ENCODE data around the gene IL17REL. TPM values are rescaled to one million over a fixed set of nuclear protein-coding genes. Genes with fewer than 3 reads are reported as not detected.
"Not testable (repeated sequence)": the region's sequence is repeated elsewhere in the genome, so short reads cannot be mapped to it uniquely, and the experiment has no call there.

The IL17REL gene
- total RNA-seq, 1 donor from 2014 or later: not detected

DNA sequence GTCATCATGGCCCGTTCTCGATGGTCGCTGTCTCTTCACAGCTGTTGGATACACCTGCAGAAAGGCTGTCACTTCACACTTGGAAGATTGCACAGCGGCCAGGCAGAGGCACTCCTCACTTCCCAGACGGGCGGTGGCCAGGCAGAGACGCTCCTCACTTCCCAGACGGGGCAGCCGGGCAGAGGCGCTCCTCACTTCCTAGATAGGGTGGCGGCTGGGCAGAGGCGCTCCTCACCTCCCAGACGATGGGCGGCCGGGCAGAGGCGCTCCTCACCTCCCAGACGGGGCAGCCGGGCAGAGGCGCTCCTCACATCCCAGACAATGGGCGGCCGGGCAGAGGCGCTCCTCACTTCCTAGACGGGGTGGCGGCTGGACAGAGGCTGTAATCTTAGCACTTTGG, 22.7 kb downstream of the IL17REL start:
- DNase-seq (ENCODE audit: low spot score): not testable (repeated sequence)

DNA sequence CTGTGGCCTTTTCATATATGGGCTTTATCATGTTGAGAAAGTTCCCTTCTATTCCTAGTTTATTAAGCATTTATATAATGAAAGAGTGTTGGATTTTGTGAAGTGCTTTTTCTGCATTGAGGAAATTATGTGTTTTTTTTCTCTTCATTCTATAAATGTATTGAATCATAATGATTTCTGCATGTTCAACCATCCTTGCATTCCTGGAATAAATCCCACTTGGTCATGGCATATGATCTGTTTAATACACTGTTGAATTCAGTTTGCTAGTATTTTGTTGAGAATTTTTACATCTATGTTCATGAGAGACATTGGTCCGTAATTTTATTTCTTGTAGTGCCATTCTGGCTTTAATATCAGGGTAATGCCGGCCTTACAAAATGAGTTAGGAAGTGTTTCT, 26.2 kb downstream of the IL17REL start:
- no peak for DNase-seq (ENCODE audit: low spot score)

DNA sequence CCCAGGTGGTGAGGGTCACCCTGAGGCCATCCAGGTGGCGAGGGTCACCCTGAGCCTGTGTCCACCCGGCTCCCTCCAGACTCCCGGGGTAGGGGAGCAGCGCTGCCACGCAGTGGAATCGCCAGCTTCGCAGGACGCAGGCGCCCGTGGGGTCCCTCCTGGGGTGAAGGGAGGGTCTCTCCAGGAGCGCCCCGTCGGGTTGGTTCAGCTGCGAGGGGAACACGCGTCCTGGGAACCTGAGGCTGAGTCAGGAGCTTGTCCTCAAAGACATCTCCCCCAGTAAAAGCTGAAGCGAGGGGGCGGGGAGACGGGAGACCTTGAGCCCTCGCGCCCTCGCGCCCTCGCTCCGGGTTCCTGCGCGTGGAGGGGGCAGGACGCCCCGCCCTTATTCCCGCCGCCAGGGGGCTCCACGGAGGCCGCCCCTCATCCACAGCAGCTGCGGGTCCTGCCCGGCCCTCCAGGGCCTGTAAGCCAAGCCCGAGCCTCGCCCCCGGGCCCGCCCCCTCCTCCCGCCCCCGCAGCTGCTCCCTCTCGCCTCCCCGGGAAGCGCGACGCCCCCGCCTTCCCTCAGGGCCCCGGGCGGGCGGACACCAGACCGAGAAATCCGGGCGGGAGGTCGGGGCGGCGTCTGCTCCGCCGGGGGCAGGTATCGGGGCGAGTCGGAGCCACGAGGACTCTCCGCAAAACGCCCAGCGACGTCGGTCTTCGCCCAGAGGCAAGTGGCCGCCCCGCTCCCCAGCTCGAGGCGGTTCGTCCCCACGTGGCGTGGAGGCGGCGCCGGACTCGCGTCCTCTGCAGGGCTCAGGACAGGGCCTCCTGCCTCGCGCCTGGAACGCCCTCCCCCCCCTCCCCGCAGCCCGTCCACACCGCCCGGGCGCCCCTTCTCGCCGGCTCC, 29.2 kb downstream of the IL17REL start:
- no peak for DNase-seq (ENCODE audit: low spot score)

DNA sequence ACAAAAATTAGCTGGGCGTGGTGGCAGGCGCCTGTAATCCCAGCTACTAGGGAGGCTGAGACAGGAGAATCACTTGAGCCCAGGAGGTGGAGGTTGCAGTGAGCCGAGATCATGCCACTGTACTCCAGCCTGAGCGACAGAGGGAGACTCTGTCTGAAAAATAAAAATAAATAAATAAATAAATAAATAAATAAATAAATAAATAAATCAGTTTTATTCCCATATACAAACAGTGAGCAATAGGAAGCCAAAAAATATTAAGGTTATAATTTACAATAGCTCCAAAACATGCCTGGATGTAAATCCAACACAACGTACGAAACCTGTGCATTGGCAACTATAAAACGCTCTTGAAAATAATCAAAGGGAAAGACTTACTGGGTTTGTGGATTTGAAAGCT, 30.8 kb downstream of the IL17REL start:
- DNase-seq (ENCODE audit: low spot score): not testable (repeated sequence)

DNA sequence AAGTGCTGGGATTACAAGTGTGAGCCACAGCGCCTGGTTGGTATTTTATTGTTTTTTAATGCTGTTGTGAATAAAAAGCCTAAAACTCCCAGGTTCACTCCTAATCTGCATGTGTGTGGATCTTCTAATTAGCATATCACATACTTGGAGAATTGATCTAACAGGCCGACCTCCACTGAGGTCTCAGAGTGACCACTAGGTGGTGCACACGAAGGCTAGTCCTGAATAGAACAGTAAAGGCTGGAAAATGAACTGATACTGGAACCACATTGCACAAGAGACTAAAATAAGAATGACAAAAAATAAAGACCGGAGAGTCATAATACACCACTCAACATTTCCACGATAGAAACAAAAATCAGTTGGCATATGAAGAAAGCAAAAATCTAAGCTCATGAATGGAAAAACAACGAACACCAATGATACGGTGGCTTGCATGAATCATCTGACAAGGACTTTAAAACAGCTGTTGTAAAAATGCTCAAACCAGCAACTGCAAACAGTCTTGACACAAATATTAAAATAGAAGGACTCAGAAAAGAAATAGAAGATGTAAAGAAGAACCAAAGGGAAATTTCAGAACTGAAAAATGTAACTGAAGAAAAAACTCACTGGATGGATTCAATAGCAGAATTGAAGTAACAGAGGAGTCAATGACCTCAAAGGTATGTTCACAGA, 32.8 kb downstream of the IL17REL start:
- DNase-seq (ENCODE audit: low spot score): no peak

DNA sequence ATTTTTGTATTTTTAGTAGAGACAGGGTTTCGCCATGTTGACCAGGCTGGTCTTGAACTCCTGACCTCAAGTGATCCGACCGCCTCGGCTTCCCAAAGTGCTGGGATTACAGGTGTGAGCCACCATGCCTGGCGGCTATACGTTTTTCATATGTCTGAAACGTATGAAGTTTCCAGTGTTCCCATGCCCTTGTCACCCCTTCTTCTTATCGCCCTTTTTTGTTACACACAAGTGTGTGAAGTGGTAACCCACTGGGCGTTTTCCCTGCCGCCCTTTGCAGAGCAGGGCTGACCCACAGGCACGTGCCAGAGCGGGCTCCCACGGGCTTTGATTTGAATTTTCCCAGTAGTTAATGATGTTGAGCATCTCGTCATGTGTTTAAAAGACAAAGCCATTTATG, 35.0 kb downstream of the IL17REL start:
- DNase-seq (ENCODE audit: low spot score): no peak

DNA sequence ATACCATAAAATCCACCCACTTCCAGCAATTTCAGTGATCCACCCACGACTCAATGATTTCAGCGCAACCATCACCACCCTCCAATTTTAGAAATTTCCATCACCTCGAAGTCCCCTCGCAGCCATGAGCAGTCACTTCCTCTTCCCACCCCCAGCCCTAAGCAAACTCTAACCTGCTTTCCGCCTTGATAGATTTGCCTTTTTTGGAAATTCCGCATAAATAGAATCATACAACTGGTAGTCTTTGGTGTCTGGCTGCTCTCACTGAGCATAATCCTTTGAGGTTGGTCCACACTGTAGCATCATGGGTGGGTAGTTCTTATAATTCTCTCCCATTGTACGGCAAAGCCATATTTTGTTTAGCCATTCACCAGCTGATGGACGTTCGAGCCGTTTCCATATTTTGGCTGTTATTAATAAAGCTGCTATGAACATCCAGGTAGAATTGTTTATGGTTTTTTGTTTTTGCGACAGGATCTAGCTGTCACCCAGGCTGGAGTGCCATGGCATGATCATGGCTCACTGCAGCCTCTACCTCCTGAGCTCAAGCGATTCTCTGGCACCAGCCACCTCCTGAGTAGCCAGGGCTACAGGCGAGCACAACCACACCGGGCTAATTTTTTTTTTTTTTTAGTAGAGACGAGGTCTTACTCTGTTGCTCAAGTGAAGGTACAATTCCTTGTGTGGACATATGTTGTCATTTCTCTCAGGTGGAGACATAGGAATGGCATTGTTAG, 36.0 kb downstream of the IL17REL start:
- DNase-seq (ENCODE audit: low spot score): no peak

DNA sequence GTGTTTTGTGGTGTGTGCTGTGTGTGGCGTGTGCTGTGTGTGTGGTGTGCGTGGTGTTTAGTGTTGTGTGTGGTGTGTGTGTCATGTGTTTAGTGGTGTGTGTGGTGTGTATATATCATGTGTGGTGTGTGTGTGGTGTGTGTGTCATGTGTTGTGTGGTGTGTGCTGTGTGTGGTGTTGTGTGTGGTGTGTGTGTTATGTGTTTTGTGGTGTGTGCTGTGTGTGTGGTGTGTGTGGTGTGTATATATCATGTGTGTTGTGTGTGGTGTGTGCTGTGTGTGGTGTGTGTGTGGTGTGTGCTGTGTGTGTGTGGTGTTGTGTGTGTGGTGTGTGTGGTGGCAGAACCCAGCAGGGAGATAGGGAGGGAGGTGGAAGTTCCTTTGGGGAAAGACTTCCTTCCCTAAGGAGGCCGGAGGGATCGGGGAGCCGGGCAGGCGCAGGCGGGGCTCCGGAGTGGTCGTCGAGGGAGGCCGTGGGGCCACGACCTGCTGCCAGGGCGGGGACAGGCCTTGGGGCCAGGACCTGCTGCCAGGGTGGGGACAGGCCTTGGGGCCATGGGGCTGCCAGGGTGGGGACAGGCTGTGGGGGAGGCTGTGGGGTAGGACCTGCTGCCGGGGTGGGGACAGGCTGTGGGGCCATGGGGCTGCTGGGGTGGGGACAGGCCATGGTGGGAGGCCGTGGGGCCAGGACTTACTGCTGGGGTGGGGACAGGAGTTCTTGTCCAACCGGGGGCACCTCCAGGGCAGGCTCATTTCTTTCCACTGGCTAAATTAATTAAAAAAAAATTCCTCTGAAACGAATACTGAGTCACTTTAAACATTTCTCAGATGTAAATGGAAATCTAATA, 36.8 kb downstream of the IL17REL start:
- no peak for DNase-seq (ENCODE audit: low spot score)

DNA sequence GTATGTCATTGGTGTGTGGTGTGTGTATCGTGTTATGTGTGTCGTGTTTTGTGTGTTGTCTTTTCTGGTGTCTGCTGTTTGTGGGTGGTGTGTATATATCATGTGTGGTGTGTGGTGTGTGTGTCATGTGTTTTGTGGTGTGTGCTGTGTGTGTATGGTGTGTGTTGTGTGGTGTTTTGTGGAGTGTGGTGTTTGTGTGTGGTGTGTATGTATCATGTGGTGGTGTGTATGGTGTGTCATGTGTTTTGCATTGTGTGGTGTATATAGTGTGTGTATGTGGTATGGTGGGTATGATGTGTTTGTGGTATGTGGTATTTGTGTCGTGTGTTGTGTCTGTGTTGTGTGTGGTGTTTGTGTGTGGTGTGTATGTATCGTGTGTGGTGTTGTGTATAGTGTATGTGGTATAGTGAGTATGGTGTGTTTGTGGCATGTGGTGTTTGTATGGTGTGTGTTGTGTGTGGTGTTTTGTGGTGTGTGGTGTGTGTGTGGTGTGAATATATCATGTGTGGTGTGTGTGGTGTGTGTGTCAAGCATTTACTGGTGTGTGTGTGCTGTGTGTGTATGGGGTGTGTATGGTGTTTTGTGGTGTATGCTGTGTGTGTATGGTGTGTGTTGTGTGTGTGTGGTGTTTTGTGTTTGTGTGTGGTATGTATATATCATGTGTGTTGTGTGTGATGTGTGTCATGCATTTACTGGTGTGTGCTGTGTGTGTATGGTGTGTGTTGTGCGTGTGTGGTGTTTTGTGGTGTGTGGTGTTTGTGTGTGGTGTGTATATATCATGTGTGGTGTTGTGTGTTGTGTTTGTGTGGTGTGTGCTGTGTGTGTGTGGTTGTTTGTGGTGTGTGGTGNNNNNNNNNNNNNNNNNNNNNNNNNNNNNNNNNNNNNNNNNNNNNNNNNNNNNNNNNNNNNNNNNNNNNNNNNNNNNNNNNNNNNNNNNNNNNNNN, 39.3 kb downstream of the IL17REL start:
- DNase-seq (ENCODE audit: low spot score): no peak

DNA sequence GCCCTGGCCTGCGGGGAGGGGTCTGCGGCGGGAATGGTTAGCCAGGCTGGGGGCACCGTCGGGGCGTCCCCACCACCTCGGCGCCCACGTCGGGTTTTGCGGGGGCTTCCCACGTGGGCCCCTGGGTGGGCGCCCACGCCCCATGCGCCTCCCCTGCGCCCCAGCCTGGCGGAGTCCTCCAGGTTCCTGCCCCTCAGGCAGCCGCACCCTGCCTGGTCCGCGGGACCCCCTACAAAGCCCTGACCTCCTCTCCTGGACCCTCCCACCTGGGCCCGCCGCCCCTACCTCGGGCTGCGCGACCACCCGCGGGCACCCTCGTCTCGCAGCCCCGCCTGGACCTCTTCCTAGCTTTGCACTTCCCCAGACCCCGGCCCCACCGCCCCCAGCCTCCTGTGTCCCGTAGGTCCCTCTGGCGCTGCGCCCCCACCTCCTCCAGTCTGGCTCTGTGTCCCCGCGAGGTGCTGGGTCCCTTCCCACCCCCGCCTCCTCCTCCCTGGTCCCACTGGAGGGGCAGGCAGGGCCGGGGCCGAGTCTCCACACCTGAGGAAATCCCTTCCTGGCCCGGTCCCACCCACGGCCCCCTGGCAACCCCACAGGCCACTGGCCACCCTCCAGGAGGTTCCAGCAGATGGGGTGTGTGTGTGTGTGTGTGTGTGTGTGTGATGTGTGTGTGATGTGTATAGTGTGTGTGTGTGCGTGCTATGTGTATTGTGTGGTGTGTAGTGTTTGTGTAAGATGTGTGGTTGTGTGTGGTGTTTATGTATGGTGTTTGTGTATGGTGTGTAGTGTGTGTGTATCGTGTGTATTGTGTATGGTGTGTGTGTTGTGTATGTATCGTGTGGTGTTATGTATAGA, 40.2 kb downstream of the IL17REL start:
- peak; percentile 52 for DNase-seq (ENCODE audit: low spot score)

DNA sequence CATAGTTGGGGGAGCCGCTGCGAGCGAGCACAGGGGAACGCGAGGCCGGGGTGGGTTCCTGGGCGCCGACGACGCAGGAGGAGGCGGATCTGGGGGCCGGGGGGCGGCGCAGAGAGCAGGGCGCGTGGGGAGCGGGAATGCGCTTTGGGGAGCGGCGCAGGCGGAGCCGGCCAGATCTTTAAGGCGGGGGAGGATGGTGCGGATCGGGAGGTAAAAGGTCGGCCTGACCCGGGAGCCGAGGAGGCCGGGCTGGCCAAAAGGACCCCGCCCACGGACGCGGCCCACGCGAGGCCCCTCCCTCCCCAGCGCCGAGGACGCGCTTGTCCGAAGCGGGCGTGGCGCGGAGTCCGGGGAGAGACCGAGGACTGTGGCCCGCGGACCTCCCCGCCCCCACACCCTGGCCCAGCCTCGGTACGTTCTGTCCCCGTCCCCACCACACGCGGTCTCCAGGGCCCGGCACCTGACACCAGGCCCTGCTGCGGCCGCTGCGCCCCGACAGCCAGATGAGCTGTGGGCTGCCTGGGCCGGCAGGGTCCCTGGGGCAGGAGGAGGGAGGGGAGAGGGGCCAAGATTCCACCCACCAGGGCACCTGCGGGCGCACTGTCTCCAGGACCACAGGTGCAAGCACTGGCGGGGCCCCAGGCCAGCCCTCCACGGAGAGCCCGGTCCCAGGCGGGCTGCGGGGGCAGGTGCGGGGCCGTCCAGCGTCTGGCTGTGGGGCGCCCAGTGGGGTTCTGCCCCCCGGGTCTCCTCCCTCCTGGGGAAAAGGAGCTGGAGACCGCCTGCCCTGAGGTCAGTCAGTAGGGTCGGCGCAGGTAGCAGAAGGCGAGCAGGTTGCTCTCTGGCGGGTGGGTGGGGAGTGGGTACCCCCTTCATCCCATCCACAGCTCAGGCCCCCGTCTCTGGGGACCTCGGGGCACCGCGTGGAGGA, 41.1 kb downstream of the IL17REL start:
- DNase-seq (ENCODE audit: low spot score): peak; percentile 85

DNA sequence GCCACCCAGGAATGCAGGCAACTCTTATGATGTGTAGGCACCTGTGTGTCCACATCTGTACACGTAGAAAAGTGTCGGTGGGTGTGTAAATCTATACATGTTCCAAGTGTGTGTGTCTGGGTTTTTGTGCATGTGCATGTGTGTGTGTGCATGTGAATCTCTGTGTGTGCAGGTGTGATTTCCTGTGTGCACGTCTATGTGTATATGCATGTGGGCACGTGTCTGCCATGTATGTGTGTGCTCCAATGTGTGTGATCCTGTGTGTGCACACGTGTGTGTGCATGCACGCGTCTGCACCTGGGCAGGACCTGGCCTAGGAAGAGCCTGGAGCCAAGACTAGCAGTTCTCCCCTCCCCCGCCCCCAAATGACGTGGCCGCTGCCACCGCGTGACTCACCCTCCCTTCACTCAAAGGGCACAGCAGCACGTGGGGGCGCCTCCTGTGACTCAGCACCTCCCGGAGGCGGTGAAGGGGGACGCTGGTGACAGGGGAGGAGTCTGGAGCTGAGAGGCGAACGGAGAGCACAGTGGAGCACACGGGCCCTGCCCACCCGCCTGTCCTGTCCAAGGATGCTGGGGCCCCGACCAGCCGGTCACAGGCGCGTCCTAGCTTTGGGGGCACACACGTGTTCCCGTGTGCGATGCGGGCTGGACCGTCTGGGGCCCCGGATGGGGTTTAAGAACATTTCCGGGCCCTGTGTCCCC, 41.9 kb downstream of the IL17REL start:
- peak; percentile 98 for DNase-seq (ENCODE audit: low spot score)

DNA sequence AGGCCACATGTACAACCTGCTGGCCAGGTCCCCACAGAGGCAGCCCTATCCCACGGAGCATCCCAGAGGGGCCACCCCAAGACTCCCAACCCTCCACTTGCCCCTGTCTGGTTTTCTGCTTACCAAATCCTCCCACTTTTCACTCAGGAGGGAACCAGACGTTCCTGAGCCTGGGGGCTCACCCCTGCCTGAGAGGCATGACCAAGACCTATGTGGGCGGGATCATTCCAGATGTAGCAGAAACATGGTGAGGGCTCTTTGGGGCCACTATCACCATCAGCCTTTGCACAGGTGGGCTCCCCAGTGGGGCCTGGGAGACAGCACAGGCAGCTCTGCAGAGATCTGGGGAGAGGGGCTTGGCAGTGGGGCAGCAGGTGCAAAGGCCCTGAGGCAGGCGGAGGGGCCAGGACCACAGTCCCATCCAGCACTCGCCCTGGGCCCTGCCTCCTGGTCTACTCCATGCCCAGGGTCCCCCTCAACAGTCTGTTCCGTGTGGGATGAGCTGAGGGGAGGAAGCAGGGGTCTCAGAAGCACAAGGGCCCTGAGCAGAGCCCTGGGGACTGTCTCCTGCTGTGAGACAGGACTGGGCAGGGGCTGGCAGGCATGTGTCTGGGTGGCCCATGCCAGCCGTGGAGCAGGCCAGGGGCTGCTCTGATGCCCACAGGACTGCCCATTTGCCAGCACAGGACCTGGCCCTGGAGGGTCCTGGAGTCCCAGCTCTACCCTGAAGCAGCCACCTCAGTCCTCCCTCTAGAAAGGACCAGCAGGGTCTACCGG, 42.6 kb downstream of the IL17REL start:
- DNase-seq (ENCODE audit: low spot score): no peak

DNA sequence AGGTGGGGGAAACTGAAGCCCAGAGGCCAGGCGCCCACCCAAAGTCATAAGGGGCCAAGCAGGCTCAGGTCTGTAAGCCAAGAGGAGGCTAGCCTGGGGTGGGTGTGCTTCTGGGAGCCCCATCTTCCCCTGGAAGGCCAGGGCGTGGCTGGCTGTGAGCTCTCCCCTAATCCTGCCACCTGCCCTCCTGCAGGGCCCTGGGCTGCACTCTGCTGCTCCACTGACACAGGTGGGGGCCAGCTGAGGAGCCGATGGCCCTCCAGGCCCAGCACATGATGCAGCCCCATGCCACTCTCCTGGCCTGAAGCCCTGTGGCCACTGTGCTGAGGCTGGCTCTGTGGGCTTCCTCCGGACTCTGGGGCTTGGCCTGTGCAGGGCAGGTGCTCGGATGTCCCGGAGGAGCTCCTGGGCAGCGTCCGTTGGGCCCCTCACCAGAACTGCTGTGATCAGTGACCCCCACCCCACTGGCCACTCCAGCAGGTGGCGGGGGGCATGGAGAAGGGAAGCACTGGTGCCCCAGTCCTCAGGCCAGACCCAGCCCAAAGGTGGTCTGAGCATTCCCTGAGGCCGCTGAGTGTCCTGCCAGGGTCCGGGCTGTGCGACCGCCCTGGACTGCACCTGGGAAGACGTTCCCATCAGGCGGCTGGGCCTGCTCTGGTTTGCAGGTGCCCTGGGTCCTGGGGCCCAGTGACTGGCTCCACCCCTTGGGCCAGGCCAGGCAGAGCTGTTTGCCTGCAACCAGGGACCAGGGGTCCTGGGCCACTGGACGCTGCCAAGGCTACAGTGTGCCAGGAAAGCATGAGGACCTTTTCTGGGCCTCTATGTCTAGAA, 43.5 kb downstream of the IL17REL start:
- no peak for DNase-seq (ENCODE audit: low spot score)

DNA sequence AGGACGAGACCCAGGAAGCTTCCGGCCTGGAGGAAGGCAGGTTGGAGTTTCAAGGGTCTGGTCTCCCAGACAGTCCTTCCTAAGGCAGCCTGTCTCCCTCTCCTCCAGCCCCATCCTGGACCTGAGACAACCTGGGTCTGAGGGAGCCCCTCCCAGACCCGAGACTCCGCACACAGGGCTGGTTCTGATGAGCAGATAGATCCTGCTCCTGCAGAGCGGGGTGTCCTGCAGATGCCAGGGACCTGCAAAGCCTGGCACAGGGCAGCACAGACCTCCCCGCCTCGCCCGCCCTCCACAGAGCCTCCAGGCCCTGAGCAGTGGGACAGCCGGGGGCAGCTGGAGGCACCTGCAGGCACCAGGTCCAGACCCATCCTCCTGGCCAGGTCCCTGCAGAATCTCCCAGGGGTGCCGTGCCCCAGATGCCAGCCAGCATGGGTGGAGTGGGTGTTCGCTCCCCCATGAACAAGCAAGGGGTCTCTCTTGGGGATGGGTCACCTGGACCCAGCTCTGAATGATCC, 44.2 kb downstream of the IL17REL start:
- peak; percentile 51 for DNase-seq (ENCODE audit: low spot score)
